ENCODE measurements around the gene CAP2.

The CAP2 gene

DNA sequence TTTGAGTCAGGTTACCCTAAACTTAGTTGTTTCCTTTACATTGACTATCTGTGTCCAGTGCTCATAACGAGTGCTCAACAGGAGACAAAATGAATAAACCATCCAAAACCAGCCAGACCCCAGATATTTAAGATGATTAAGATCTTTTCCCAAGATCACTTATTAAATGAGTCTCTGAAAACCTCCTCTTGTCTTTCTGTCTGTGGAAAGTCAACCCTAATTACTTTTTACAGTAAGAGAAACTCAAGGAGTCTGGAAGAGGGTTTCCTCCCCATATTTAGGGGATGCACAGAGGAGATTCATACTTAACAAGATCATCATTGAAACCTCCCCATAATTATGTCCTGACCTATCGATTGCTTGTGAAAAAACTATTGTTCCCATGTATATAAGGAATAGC, 84.0 kb downstream of the CAP2 start:
- H3K27me3 ChIP-seq (ENCODE audit: insufficient read depth, low read length) = no peaks in the 10 kb centered on the region
- H3F3A ChIP-seq (ENCODE audit: insufficient read depth, low read length) = no peaks in the 10 kb centered on the region
- no peak overlapping the region for H3K4me2 ChIP-seq (ENCODE audit: low read length)
- H3K36me3 ChIP-seq (ENCODE audit: insufficient read depth, low read length) = no peaks in the 10 kb centered on the region
- TF ChIP-seq, protein P1, sequence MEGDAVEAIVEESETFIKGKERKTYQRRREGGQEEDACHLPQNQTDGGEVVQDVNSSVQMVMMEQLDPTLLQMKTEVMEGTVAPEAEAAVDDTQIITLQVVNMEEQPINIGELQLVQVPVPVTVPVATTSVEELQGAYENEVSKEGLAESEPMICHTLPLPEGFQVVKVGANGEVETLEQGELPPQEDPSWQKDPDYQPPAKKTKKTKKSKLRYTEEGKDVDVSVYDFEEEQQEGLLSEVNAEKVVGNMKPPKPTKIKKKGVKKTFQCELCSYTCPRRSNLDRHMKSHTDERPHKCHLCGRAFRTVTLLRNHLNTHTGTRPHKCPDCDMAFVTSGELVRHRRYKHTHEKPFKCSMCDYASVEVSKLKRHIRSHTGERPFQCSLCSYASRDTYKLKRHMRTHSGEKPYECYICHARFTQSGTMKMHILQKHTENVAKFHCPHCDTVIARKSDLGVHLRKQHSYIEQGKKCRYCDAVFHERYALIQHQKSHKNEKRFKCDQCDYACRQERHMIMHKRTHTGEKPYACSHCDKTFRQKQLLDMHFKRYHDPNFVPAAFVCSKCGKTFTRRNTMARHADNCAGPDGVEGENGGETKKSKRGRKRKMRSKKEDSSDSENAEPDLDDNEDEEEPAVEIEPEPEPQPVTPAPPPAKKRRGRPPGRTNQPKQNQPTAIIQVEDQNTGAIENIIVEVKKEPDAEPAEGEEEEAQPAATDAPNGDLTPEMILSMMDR (IDR thresholded peaks at IDR 0.05; ENCODE audit: low read length) = no peak
- no peak for TF ChIP-seq EZH2 (IDR thresholded peaks at IDR 0.05; ENCODE audit: borderline replicate concordance, low read length)
- no peaks in the 10 kb centered on the region for H3K4me1 ChIP-seq (ENCODE audit: insufficient read depth, low read length, severe bottlenecking)
- H4K20me1 ChIP-seq (ENCODE audit: insufficient read depth, low read length) = no peaks in the 10 kb centered on the region
- H3K9ac ChIP-seq (ENCODE audit: low read length) = no peak overlapping the region
- H3K79me2 ChIP-seq (ENCODE audit: insufficient read depth, low read length) = no peaks in the 10 kb centered on the region
- no peaks in the 10 kb centered on the region for H3K9me2 ChIP-seq (ENCODE audit: low read depth, low read length)
- no peaks in the 10 kb centered on the region for H3K9me3 ChIP-seq (ENCODE audit: low read length)
- no peak overlapping the region for H2AFZ ChIP-seq (ENCODE audit: low read length)
- H3K27ac ChIP-seq (ENCODE audit: low read depth, low read length, poor library complexity, severe bottlenecking) = no peak overlapping the region
- no peak overlapping the region for H3K4me3 ChIP-seq (ENCODE audit: low read depth, low read length, poor library complexity, severe bottlenecking)

DNA sequence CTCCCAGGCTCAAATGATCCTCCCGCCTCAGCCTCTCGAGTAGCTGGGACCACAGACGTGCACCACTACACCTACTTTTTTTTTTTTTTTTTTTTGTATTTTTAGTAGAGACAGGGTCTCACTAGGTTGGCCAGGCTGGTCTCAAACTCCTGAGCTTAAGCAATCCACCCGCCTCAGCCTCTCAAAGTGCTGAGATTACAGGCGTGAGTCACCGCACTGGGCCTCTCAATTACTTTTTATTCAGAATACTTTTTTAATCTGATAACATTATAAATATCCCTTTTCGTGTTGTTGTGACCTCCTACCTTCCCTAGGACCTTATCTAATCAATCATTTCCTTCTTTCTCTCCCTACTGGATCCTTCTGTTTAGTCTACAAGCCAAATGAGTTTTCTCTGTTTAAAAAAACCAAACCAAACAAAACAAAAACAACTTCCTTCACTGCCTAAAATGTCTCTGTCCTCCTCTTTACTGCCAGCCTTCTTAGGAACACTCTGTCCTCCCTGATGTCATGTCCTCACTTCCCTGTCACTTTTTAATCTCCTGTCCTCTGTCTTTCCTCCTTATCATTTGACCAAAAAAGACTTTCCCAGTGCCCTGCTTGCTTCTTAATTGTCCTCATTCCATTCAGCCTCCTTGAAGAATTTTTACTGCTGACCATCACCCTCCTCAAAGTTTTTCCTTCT, 85.0 kb downstream of the CAP2 start:
- TF ChIP-seq, protein P1 (IDR thresholded peaks at IDR 0.05; ENCODE audit: low read length) = no peak
- TF ChIP-seq EZH2 (IDR thresholded peaks at IDR 0.05; ENCODE audit: borderline replicate concordance, low read length) = no peak

DNA sequence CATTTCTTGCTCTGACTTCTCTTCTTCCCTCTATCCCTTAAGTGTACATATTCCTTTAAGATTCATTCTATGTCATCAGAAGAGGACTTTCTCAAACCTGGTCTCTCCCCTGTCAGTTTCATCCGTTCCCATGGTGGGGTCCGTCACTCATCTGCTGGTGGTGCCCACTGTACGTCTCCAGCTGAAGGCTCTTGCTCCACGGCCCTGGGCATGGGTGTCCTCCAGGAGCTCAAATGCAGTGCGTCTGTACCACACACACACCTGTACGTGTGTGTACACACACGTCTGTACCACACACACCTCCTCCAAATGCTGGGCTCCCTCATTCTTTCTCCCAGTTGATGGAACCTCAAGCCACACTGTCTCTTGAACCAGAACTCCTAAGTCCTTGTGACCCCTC, 85.6 kb downstream of the CAP2 start:
- Histone ChIP-seq H3K4me1 (ENCODE audit: insufficient read depth, low read length, severe bottlenecking) (no peaks in the 10 kb centered on the region), H3K9me3 (ENCODE audit: low read length) (no peaks in the 10 kb centered on the region), H3K79me2 (ENCODE audit: insufficient read depth, low read length) (no peaks in the 10 kb centered on the region), H3K4me2 (ENCODE audit: low read length) (no peak overlapping the region), H3K9me2 (ENCODE audit: low read depth, low read length) (no peaks in the 10 kb centered on the region), H3F3A (ENCODE audit: insufficient read depth, low read length) (no peaks in the 10 kb centered on the region), H3K27me3 (ENCODE audit: insufficient read depth, low read length) (no peaks in the 10 kb centered on the region), H4K20me1 (ENCODE audit: insufficient read depth, low read length) (no peaks in the 10 kb centered on the region), H3K4me3 (ENCODE audit: low read depth, low read length, poor library complexity, severe bottlenecking) (no peak overlapping the region), H3K27ac (ENCODE audit: low read depth, low read length, poor library complexity, severe bottlenecking) (no peak overlapping the region), H3K9ac (ENCODE audit: low read length) (no peak overlapping the region), H2AFZ (ENCODE audit: low read length) (no peak overlapping the region), H3K36me3 (ENCODE audit: insufficient read depth, low read length) (no peaks in the 10 kb centered on the region)
- TF ChIP-seq, protein P1 (IDR thresholded peaks at IDR 0.05; ENCODE audit: low read length) = no peak
- no peak for TF ChIP-seq EZH2 (IDR thresholded peaks at IDR 0.05; ENCODE audit: borderline replicate concordance, low read length)

More for the DNA sequence above, 85.0 kb downstream of the CAP2 start:
- Histone ChIP-seq H3K9me3 (ENCODE audit: low read length) (no peaks in the 10 kb centered on the region), H3K4me2 (ENCODE audit: low read length) (no peak overlapping the region), H3K9me2 (ENCODE audit: low read depth, low read length) (no peaks in the 10 kb centered on the region), H3F3A (ENCODE audit: insufficient read depth, low read length) (no peaks in the 10 kb centered on the region), H2AFZ (ENCODE audit: low read length) (no peak overlapping the region), H3K36me3 (ENCODE audit: insufficient read depth, low read length) (no peaks in the 10 kb centered on the region), H4K20me1 (ENCODE audit: insufficient read depth, low read length) (no peaks in the 10 kb centered on the region), H3K9ac (ENCODE audit: low read length) (no peak overlapping the region), H3K79me2 (ENCODE audit: insufficient read depth, low read length) (no peaks in the 10 kb centered on the region), H3K4me3 (ENCODE audit: low read depth, low read length, poor library complexity, severe bottlenecking) (no peak overlapping the region), H3K27ac (ENCODE audit: low read depth, low read length, poor library complexity, severe bottlenecking) (no peak overlapping the region), H3K27me3 (ENCODE audit: insufficient read depth, low read length) (no peaks in the 10 kb centered on the region), H3K4me1 (ENCODE audit: insufficient read depth, low read length, severe bottlenecking) (no peaks in the 10 kb centered on the region)

Measured in OCI-LY1 (cell line).